ENCODE data around the gene LMOD2. TPM values are rescaled to one million over a fixed set of nuclear protein-coding genes. Genes with fewer than 3 reads are reported as not detected.
"Not testable (repeated sequence)": the region's sequence is repeated elsewhere in the genome, so short reads cannot be mapped to it uniquely, and the experiment has no call there.

LMOD2 gene
- total RNA-seq, 1 experiment from 2014 or later: not detected

DNA sequence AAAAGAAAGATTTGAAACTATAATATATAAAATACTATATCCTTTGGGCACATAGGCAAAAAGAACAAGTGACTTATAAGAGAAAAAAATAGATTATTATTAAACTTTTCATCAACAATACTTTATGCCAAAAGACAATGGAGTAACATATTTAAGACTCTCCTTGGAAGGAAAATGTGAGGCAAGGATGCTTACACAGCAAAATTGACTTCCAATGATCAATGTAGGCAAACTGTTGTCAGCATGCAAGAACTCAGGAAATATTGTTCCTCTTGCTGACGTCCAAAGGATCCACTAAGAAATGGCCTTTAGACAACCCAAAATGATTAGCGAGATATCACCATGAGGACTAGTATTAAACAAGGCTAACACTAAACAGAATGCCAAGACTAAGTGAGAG, 22.9 kb upstream of the LMOD2 start:
- Histone ChIP-seq H3K27me3 (ENCODE audit: control insufficient read depth, insufficient read depth, low read length) (no peaks in the 10 kb centered on the region), H3K36me3 (replicated peaks; ENCODE audit: control insufficient read depth, insufficient read depth, low read length) (no peaks in the 10 kb centered on the region), H3K4me3 (ENCODE audit: insufficient read depth, low read depth, low read length) (no peak overlapping the region)
- DNase-seq: no peak

DNA sequence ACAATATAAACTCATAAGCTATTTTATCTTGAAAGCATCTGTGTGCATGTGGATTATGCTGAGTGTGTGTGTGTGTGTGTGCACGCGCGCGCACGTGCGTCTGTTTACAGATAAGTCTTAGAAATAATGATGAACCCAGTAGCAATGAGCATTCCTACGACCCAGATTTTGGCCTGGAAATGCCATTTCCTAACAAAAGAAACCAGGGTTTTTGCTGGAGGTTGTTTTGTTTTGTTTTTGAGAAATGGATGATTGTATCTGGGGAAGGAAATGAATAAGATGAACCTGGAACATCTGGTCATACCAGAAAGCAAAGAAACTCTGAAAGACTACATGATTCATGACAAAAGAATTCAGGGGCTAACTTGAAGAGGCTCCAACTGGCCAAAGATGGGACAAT, 22.1 kb upstream of the LMOD2 start:
- no peak for DNase-seq
- H3K27me3 ChIP-seq (ENCODE audit: control insufficient read depth, insufficient read depth, low read length): no peaks in the 10 kb centered on the region
- H3K4me3 ChIP-seq (ENCODE audit: insufficient read depth, low read depth, low read length): no peak overlapping the region
- no peaks in the 10 kb centered on the region for H3K36me3 ChIP-seq (replicated peaks; ENCODE audit: control insufficient read depth, insufficient read depth, low read length)

DNA sequence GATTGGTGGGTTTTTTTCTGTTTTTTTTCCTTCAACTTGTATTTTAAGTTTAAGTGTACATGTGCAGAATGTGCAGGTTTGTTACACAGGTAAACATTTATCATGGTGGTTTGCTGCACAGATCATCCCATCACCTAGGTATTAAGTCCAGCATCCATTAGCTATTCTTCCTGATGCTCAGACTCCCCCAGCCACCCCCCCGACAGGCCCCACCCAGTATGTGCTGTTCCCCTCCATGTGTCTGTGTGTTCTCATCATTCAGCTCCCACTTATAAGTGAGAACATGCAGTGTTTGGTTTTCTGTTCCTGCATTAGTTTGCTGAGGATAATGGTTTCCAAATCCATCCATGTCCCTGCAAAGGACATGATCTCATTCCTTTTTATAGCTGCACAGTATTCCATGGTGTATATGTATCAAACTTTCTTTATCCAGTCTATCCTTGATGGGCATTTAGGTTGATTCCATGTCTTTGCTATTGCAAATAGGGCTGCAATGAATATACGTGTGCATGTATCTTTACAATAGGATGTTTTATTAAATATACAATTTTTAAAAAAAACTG, 21.6 kb upstream of the LMOD2 start:
- H3K36me3 ChIP-seq (replicated peaks; ENCODE audit: control insufficient read depth, insufficient read depth, low read length); DNase-seq; H3K4me3 ChIP-seq (ENCODE audit: insufficient read depth, low read depth, low read length); H3K27me3 ChIP-seq (ENCODE audit: control insufficient read depth, insufficient read depth, low read length): not testable (repeated sequence)

DNA sequence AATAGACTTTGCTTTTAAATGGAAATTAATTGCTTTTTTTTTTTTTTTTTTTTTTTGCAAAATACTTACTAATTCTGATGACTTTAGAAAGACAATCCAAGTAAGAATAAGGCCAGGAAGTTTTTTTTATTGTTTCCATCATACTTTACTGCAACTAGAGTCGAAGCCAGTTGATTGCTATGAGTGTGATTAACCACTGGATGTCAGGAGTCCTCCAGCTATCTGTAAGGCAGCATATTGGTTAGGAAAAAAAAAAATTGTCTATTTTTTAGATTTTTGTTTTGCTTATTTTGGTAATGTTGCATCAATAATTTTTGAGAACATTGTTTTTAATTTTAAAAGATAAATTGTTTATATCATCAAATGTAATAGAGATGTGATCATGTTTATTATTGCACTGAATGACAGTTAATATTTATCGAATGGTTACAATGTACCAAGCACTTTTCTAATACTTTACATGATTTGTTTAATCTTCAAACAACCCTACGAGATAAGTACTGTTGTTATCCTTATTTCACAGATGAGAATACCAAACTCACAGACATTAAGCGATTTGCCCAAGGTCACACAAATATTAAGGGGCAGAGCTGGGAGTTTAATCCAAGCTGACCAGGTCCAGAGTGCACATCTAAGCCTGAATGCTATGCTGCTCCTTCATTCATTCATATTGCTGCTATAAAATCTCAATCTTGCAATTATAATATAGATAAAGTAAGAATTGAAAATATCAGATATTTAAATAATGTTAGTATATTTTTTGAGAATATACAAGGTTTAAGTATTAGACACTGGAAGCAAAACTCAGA, 19.9 kb upstream of the LMOD2 start:
- H3K4me3 ChIP-seq (ENCODE audit: insufficient read depth, low read depth, low read length): no peak overlapping the region
- no peaks in the 10 kb centered on the region for H3K36me3 ChIP-seq (replicated peaks; ENCODE audit: control insufficient read depth, insufficient read depth, low read length)
- H3K27me3 ChIP-seq (ENCODE audit: control insufficient read depth, insufficient read depth, low read length): no peaks in the 10 kb centered on the region
- DNase-seq: peak; percentile 37

DNA sequence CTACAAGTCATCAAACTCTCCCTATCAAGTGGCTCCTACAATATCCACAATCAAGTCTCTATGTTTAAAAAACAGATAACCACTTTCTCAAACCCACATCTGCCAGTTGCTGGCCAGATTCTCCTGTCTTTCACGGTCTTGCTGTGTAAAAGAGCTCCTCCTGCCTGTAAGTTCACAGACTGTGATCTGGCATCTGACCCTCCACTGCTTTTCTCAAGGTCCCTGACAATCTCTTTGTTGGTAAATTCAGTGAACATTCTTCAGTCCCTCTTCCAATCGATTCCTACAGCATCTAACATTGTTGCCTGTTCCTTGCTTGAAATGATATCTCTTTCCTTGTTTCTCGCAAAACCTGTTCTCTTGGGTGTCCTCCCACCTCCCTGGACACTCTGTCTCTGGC, 18.5 kb upstream of the LMOD2 start:
- Histone ChIP-seq H3K4me3 (ENCODE audit: insufficient read depth, low read depth, low read length) (no peak overlapping the region), H3K27me3 (ENCODE audit: control insufficient read depth, insufficient read depth, low read length) (no peaks in the 10 kb centered on the region), H3K36me3 (replicated peaks; ENCODE audit: control insufficient read depth, insufficient read depth, low read length) (no peaks in the 10 kb centered on the region)
- DNase-seq: peak; percentile 40

DNA sequence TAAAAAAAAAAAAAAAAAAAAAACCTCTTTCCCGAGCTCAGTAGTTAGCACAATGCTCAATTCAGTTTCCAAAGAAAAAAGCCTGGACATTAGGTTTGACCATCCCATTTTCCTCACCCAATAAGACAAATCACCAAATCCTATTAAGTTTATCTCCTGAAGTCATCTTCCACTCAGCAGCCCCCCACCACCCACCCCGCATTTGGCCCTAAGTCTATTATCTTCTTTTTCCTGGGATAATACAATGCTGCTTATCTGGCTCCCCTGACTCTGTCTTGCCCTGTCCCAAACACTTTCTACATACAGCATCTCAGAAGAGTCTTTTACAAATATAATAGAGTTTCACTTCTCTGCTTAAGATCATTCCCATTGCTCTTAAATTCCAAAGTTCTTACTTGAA, 17.8 kb upstream of the LMOD2 start:
- Histone ChIP-seq H3K27me3 (ENCODE audit: control insufficient read depth, insufficient read depth, low read length) (no peaks in the 10 kb centered on the region), H3K36me3 (replicated peaks; ENCODE audit: control insufficient read depth, insufficient read depth, low read length) (no peaks in the 10 kb centered on the region), H3K4me3 (ENCODE audit: insufficient read depth, low read depth, low read length) (no peak overlapping the region)
- DNase-seq: no peak

DNA sequence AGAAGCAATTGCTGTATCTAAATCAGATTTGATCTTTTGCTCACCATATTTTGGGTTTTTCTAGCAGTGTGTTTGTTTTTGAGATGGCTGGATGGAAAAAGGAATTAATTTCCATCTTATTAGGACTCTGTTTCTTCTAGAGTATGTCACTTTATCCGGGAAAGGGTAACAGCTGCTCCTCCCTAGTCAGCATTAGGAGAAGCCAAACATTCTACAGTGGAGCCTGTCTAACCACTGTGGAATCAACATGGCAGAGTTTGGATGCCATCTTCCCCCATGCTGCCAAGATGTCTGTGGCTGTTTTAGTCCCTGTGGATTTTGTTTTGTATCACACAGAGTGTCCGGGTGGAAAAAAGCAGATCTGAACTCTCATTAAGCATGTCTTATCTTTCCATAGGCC, 16.0 kb upstream of the LMOD2 start:
- no peak overlapping the region for H3K4me3 ChIP-seq (ENCODE audit: insufficient read depth, low read depth, low read length)
- H3K27me3 ChIP-seq (ENCODE audit: control insufficient read depth, insufficient read depth, low read length): no peaks in the 10 kb centered on the region
- DNase-seq: no peak
- no peaks in the 10 kb centered on the region for H3K36me3 ChIP-seq (replicated peaks; ENCODE audit: control insufficient read depth, insufficient read depth, low read length)

DNA sequence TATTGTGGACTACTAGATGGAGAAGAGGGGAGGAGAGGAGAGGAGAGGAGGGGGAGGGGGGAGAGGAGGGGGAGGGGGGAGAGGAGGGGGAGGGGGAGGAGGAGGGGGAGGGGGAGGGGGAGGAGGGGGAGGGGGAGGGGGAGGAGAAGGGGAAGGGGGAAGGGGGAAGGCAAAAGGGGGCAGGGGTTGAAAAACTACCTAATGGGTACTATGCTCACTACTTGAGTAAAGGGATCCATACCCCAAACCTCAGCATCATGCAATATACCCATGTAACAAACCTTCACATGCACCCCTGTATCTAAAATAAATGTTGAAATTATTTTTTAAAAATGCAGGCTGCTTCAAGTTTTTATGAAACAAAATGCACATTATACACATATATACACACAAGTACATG, 15.1 kb upstream of the LMOD2 start:
- Histone ChIP-seq H3K27me3 (ENCODE audit: control insufficient read depth, insufficient read depth, low read length) (no peaks in the 10 kb centered on the region), H3K4me3 (ENCODE audit: insufficient read depth, low read depth, low read length) (no peak overlapping the region), H3K36me3 (replicated peaks; ENCODE audit: control insufficient read depth, insufficient read depth, low read length) (no peaks in the 10 kb centered on the region)
- no peak for DNase-seq

DNA sequence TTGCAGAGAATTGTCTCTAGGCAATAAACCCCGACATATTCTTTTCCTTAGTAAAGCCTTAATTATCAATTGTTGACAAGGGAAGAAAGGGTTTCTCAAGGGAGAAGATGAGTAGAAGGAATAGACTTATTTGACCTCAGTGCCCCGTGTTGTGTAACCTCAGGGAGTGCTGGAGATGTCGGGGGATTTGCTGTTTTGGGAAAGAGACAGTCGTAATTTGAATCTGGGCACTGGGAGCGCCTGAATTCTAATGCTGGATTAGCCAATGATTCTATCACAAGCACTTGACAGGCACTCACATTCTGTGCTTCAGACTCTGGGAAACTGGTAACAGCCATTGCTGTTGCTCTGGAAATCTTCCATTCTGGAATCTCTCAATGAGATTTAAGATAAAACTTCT, 13.8 kb upstream of the LMOD2 start:
- H3K36me3 ChIP-seq (replicated peaks; ENCODE audit: control insufficient read depth, insufficient read depth, low read length): no peaks in the 10 kb centered on the region
- DNase-seq: no peak
- no peak overlapping the region for H3K4me3 ChIP-seq (ENCODE audit: insufficient read depth, low read depth, low read length)
- no peaks in the 10 kb centered on the region for H3K27me3 ChIP-seq (ENCODE audit: control insufficient read depth, insufficient read depth, low read length)

DNA sequence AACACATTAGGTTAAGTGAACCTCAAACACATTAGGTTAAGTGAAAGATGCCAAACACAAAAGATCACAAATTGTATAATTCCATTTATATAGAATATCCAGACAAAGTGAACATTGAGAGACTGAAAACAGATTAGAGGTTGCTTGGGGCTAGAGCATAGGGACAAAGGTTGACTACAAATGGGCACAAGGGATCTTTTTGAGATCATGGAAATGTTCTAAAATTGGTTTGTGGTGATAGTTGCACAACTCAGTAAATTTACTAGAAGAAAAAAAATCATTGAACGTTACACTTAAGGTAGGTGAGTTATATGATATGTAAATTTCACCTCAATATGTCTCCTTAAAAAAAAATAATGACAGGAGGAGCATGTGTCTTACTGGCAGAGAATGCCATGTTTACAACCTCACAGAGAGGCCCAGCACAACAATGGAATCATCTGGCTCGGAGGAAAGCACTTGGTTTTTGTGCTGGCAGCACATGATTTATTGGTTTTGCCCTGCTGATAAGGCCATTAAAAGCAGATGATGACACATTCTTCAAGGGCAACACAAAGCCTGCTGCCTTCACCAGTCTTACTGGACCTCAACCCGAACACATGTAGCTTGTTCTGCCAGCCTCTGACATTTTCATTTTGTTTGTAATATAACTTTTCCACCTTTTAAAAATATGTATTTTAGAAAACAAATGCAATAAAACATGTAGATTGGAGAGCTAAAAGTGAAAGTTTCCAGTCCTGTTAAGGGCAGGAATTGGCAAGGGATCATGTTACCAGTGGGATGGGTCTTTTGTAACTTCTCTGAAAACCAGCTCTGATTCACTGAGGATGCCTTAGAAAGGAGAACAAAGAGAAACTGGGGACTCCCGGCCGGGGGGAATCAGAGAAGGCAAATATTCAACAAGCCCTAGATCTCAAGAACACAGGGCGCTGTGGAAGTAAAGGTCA, 11.9 kb upstream of the LMOD2 start:
- Histone ChIP-seq H3K27me3 (ENCODE audit: control insufficient read depth, insufficient read depth, low read length) (no peaks in the 10 kb centered on the region), H3K36me3 (replicated peaks; ENCODE audit: control insufficient read depth, insufficient read depth, low read length) (no peaks in the 10 kb centered on the region), H3K4me3 (ENCODE audit: insufficient read depth, low read depth, low read length) (no peak overlapping the region)
- peak; percentile 72 for DNase-seq

DNA sequence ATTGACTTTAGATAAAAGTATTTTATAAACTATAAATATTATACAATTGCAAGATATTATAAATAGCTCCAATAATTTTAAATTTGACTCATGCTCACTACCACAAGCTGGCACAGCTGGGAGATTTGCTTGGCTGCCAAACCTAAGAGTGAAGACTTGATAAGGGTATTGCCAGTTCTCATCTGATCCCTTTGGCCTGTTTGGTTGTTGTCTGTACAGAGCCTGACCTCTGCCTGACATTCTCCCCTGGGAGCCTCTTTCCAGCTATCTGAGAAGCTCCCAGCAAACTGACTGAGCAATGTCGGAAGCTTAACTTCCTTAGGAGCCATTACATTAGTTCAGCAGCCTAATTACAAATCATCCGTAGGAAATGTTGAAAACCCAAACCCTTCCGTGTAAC, 10.2 kb upstream of the LMOD2 start:
- H3K27me3 ChIP-seq (ENCODE audit: control insufficient read depth, insufficient read depth, low read length): no peaks in the 10 kb centered on the region
- DNase-seq: no peak
- no peaks in the 10 kb centered on the region for H3K36me3 ChIP-seq (replicated peaks; ENCODE audit: control insufficient read depth, insufficient read depth, low read length)
- H3K4me3 ChIP-seq (ENCODE audit: insufficient read depth, low read depth, low read length): no peak overlapping the region

DNA sequence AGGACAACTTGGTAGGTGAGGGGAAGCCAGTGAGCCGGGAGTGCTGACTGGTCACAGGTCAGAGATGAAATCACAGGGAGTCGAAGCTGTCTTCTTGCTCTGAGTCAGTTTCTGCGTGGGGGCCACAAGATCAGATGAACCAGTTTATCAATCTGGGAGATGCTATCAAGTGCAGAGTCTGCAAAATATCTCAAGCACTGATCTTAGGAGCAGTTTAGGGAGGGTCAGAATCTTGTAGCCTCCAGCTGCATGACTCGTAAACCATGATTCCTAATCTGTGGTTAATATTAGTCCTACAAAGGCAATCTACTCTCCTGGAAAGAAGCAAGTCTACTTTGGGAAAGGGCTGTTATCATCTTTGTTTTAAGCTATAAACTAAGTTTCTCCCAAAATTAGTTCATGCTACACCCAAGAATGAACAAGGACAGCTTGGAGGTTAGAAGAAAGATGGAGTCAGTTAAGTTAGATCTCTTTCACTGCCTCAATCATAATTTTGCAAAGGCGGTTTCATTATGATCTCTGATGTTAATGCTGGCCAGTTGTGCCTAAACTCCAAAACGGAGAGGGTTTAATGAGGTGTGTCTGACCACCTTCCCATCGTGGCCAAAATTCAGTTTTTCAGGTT, 8.4 kb upstream of the LMOD2 start:
- DNase-seq: no peak
- Histone ChIP-seq H3K4me3 (ENCODE audit: insufficient read depth, low read depth, low read length) (no peak overlapping the region), H3K27me3 (ENCODE audit: control insufficient read depth, insufficient read depth, low read length) (no peaks in the 10 kb centered on the region), H3K36me3 (replicated peaks; ENCODE audit: control insufficient read depth, insufficient read depth, low read length) (no peaks in the 10 kb centered on the region)

DNA sequence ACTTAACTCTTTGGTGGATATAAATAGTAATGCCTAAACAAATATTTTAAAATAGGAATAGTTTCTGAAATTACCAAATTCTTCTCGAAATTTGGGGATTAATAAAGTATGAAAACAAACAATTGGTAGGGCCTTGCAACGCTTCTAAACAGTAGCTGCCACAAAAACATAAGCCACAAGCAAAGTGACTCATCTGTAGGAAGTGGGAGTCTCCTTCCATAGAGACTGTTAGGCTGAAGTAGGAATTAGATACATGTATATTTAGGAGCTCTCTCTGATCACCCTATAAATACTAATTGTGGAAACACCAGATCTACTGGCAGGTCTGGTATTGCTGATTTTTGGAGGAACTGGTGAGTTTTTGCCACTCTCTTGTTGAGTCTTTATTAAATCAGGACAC, 5.7 kb upstream of the LMOD2 start:
- no peaks in the 10 kb centered on the region for H3K36me3 ChIP-seq (replicated peaks; ENCODE audit: control insufficient read depth, insufficient read depth, low read length)
- H3K4me3 ChIP-seq (ENCODE audit: insufficient read depth, low read depth, low read length): no peak overlapping the region
- DNase-seq: no peak
- H3K27me3 ChIP-seq (ENCODE audit: control insufficient read depth, insufficient read depth, low read length): no peaks in the 10 kb centered on the region

DNA sequence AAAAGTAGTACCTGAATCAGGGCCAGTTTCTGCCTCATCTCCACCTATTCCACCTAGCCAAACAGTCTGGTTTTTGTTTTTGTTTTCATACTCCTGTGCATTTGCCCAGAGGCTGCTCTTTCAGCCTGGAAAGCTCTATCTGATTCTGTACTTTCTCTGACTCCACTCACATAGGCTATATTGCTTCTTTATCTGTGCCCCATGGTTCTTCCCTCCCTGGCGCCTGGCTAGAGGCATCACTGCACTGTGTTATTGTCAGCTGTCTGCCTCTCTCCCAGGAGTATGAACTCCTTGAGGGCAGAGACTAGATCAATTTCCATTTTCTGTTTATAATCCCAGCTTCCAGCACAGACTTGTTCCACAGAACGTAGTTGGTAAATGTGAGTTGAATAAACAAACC, 5.1 kb upstream of the LMOD2 start:
- no peak overlapping the region for H3K4me3 ChIP-seq (ENCODE audit: insufficient read depth, low read depth, low read length)
- H3K36me3 ChIP-seq (replicated peaks; ENCODE audit: control insufficient read depth, insufficient read depth, low read length): no peaks in the 10 kb centered on the region
- no peaks in the 10 kb centered on the region for H3K27me3 ChIP-seq (ENCODE audit: control insufficient read depth, insufficient read depth, low read length)
- DNase-seq: no peak

Data from H7 (cell line).